Upper lobe of left lung (tissue), 6 donors: ENCODE results near the gene DDIAS. TPM values are rescaled to one million over a fixed set of nuclear protein-coding genes. Genes with fewer than 3 reads are reported as not detected.

ENCODE experiments used
- ATAC-seq, 2 donors: fragments of 200-7000 bp; cut with Tn5 transposase; one replicate each; pipeline ENCODE4 v1.9.1; 2022; ENCODE audit warnings: mild to moderate bottlenecking in 2 of 2, moderate library complexity in 2 of 2; ENCODE audit not compliant: low FRiP score in 2 of 2
- DNase-seq, 2 donors: peaks; one replicate each; pipeline ENCODE4 v3.0.0-alpha.2; 2019 to 2020
- H3K27ac ChIP-seq, 4 donors: fragments of 200-600 bp; sonication (generic); one replicate each; pipeline ENCODE4 v1.5.1; 2016 to 2019
- H3K27me3 ChIP-seq, 4 donors: fragments of 200-600 bp; sonication (generic); one replicate each; pipeline ENCODE4 v1.5.1; 2017 to 2019
- H3K36me3 ChIP-seq, 4 donors: fragments of 200-600 bp; sonication (generic); one replicate each; pipeline ENCODE4 v1.5.1; 2016 to 2019
- H3K4me1 ChIP-seq, 4 donors: fragments of 200-600 bp; sonication (generic); one replicate each; pipeline ENCODE4 v1.5.1; 2018 to 2019
- H3K4me3 ChIP-seq, 4 donors: fragments of 200-600 bp; sonication (generic); one replicate each; pipeline ENCODE4 v1.5.1; 2017 to 2019; ENCODE audit warnings: mild to moderate bottlenecking in 2 of 4, moderate library complexity in 1 of 4
- H3K9me3 ChIP-seq, 4 donors: fragments of 200-600 bp; sonication (generic); one replicate each; pipeline ENCODE4 v1.5.1; 2018 to 2019
- EP300 ChIP-seq, 4 donors: sonication (generic); formaldehyde crosslinking; IDR thresholded peaks; one replicate each; pipeline ENCODE4 v1.5.1; 2017; ENCODE audit warnings: antibody characterized with exemption in 4 of 4, control low read depth in 2 of 4
- POLR2A ChIP-seq, 4 donors: fragments of 450-650 bp; IDR thresholded peaks; one replicate each; pipeline ENCODE4 v1.5.1; 2016 to 2017; ENCODE audit warnings: antibody characterized with exemption in 4 of 4, mild to moderate bottlenecking in 2 of 4
- POLR2AphosphoS5 ChIP-seq, 2 donors: sonication (generic); formaldehyde crosslinking; IDR thresholded peaks; one replicate each; pipeline ENCODE4 v1.5.1; 2017; ENCODE audit warnings: antibody characterized with exemption in 2 of 2
- WGBS, 2 donors: methylation state at CpG; one replicate each; pipeline ENCODE4 v1.1.5; 2017 to 2018; 5-methylcytosine and 5-hydroxymethylcytosine counted together
- total RNA-seq, 6 donors: library from RNA; depleted of rRNA in 4 of 6; stranded (reverse); fragments of >200 nt in 4 of 6; gene quantifications; one replicate each; pipeline versions ENCODE4 v1.1.0 to v1.2.1, GENCODE V29; 2016 to 2021
- TF ChIP-seq, protein P1 (sequence below), 6 experiments: fragments of 450-650 bp in 4 of 6; fragments of 200-600 bp in 2 of 6; sonication (generic) in 2 of 6; IDR thresholded peaks; one replicate each; pipeline ENCODE4 v1.5.1; 2016 to 2019; ENCODE audit warnings: antibody characterized with exemption in 6 of 6
- donor health status: DM: no; HTN: no; CAD: no; lungs with moderate emphysema.
- donor health status: DM: no; HTN: yes; CAD: no; lungs with severe emphysema.

The DDIAS gene
- total RNA-seq, 6 donors from 2014 or later, result 1.3 to 5.6 (median 3.2) TPM; not detected in 2

DNA sequence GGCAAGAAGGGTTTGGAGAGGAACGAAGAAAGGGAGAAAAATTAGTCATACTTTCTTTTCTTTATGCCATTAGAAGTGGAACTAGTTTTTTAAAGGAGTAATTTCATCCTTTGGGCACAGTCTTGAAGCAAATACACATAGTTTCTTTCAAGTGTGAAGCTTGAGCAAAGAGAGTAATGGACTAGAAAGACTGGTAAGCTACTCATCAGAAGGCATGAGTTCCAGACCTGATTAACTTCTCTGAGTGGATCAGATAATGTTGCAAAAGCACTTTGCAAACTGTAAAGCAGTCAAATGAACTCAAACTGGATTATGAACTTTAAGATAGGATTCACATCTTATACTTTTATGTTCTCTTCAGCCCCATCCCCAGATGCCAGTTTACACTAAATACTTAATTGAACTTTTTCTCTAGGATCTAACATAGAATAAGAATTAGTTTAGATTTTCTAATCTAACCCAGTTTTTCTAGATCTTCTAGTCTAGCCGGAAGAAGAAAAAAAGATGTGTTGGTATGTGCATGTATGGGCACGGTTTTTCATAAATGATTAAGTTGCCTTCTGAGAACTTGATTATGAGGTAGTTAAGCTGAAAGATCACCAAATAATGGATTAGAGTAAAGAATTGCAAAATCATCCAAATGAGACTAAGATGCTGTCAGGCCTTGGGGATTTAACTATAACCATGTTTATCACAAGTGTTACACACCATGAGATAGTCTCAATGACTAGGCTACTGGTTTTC is 2.5 kb downstream of the DDIAS start:
- Histone ChIP-seq H3K4me3 (no peak overlapping the region), H3K4me1 (peaks cover 0 to 22% (median 13%) of the 10 kb centered on the region in 4 donors), H3K9me3 (no peaks in the 10 kb centered on the region), H3K36me3 (no peaks in the 10 kb centered on the region), H3K27ac (no peak overlapping the region), H3K27me3 (no peaks in the 10 kb centered on the region)
- ATAC-seq (no peak), DNase-seq (no peak)
- 74 to 81% methylated on average over 3 of the region's 3 CpGs for WGBS, 2 donors
- TF ChIP-seq POLR2AphosphoS5 (IDR thresholded peaks at IDR 0.05) (no peak), POLR2A (IDR thresholded peaks at IDR 0.05) (no peak), EP300 (IDR thresholded peaks at IDR 0.05) (no peak)
- TF ChIP-seq, protein P1, sequence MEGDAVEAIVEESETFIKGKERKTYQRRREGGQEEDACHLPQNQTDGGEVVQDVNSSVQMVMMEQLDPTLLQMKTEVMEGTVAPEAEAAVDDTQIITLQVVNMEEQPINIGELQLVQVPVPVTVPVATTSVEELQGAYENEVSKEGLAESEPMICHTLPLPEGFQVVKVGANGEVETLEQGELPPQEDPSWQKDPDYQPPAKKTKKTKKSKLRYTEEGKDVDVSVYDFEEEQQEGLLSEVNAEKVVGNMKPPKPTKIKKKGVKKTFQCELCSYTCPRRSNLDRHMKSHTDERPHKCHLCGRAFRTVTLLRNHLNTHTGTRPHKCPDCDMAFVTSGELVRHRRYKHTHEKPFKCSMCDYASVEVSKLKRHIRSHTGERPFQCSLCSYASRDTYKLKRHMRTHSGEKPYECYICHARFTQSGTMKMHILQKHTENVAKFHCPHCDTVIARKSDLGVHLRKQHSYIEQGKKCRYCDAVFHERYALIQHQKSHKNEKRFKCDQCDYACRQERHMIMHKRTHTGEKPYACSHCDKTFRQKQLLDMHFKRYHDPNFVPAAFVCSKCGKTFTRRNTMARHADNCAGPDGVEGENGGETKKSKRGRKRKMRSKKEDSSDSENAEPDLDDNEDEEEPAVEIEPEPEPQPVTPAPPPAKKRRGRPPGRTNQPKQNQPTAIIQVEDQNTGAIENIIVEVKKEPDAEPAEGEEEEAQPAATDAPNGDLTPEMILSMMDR (IDR thresholded peaks at IDR 0.05), result no peak

DNA sequence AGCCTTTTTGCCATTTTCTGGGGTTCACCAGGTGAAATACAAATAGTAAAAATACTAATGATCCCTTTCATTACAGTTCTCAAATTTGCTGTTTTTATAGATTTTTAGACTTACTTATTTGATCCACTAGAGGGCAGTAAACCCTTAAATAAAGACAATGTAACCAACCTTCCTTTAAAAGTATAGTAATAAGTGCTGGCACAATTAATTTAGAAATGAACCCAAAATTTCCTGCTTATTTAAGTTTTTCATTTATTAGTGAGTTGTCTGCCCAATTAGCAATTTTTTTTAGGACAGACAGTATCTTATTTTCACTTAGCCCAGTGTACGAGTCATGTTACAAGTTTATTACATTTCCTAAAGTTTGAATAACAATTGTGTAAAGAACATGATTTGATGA is 4.7 kb downstream of the DDIAS start:
- no peak for DNase-seq
- peaks cover 0 to 14% (median 5%) of the 10 kb centered on the region in 4 donors for H3K4me1 ChIP-seq
- ATAC-seq, result no peak
- no peaks in the 10 kb centered on the region for H3K9me3 ChIP-seq
- TF ChIP-seq, protein P1 (IDR thresholded peaks at IDR 0.05), result peak; percentile 38 to 56 (median 46)
- no peak for TF ChIP-seq EP300 (IDR thresholded peaks at IDR 0.05)
- no peak overlapping the region for H3K27ac ChIP-seq
- H3K36me3 ChIP-seq, result no peaks in the 10 kb centered on the region
- H3K27me3 ChIP-seq, result no peaks in the 10 kb centered on the region
- WGBS, 2 donors, result 77 to 79% methylated on average over 1 of the region's 1 CpG
- H3K4me3 ChIP-seq, result no peak overlapping the region

DNA sequence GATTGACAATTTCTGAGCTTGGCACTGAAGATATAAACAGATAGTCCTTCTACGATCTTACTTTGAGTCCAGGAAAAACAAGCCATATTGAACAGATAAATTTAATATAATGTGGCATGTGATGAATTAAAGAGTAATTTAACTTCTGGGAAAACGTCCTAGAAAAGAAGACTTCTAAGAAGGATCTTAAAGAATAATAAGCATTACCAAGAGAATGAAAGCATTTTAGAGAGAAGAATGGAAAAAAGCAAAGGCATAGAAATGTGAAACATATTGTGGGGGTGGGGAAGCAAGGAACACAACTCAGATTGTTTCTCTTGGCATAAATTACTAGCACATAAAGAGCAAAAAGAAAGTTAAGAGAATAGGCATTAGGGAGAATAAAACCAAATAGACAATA is 5.4 kb downstream of the DDIAS start:
- WGBS, 2 donors, result 49% methylated on average over 2 of the region's 2 CpGs
- Histone ChIP-seq H3K36me3 (no peaks in the 10 kb centered on the region), H3K9me3 (no peaks in the 10 kb centered on the region), H3K4me3 (no peak overlapping the region), H3K4me1 (peaks cover 0 to 11% (median 3%) of the 10 kb centered on the region in 4 donors), H3K27me3 (no peaks in the 10 kb centered on the region), H3K27ac (no peak overlapping the region)
- DNase-seq, result no peak
- ATAC-seq, result no peak
- TF ChIP-seq POLR2A (IDR thresholded peaks at IDR 0.05) (no peak), EP300 (IDR thresholded peaks at IDR 0.05) (no peak), POLR2AphosphoS5 (IDR thresholded peaks at IDR 0.05) (no peak)
- TF ChIP-seq, protein P1 (IDR thresholded peaks at IDR 0.05), result no peak

DNA sequence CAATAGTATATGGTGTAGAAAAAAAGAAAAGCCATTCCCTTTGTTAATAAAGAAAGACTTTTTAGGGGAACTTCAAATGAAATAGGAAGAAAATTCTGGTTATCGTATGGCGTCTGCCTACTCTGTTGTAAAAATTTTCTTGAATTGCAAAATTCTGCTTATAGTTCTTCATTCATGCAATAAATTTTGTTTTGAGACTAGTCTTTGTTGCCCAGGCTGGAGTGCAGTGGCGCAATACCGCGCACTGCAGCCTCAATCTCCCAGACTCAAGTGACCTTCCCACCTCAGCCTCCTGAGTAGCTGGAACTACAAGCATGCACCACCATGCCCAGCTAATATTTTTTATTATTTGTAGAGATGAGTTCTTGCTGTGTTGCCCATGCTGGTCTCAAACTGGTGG is 5.8 kb downstream of the DDIAS start:
- H3K27ac ChIP-seq, result no peak overlapping the region
- TF ChIP-seq, protein P1 (IDR thresholded peaks at IDR 0.05), result no peak
- TF ChIP-seq EP300 (IDR thresholded peaks at IDR 0.05), result no peak
- TF ChIP-seq POLR2A (IDR thresholded peaks at IDR 0.05), result no peak
- no peak for TF ChIP-seq POLR2AphosphoS5 (IDR thresholded peaks at IDR 0.05)
- ATAC-seq, result no peak

DNA sequence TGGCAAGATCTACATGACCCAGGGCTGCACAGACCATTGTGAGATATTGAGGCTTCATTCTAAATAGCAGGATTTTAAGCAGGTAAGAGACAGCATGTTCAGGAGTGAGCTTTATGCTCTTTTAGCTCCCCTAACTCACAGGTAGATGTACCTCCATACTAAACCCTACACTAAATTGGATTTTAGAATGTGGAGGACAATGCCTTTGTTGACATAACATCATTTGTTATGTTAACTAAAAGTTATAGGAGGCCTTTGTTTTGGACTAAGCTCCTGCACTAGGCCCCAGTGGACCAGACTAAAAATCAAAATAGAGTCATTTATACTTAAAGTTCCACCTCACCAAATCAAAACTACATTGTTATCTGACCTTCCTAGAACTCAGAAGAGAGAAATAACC is 6.8 kb downstream of the DDIAS start:
- no peaks in the 10 kb centered on the region for H3K27me3 ChIP-seq
- H3K4me3 ChIP-seq, result no peak overlapping the region
- TF ChIP-seq, protein P1 (IDR thresholded peaks at IDR 0.05), result no peak
- no peak for TF ChIP-seq POLR2AphosphoS5 (IDR thresholded peaks at IDR 0.05)
- no peak for TF ChIP-seq POLR2A (IDR thresholded peaks at IDR 0.05)
- no peak for TF ChIP-seq EP300 (IDR thresholded peaks at IDR 0.05)
- ATAC-seq (no peak), DNase-seq (no peak)
- H3K4me1 ChIP-seq, result peaks cover 0 to 8% (median 3%) of the 10 kb centered on the region in 4 donors
- no peaks in the 10 kb centered on the region for H3K36me3 ChIP-seq
- no peak overlapping the region for H3K27ac ChIP-seq
- H3K9me3 ChIP-seq, result no peaks in the 10 kb centered on the region

More for the DNA sequence above, 5.8 kb downstream of the DDIAS start:
- Histone ChIP-seq H3K36me3 (no peaks in the 10 kb centered on the region), H3K4me3 (no peak overlapping the region), H3K27me3 (no peaks in the 10 kb centered on the region), H3K9me3 (no peaks in the 10 kb centered on the region), H3K4me1 (peaks cover 0 to 8% (median 3%) of the 10 kb centered on the region in 4 donors)
- peak in 1 of 2 donors; percentile 31 for DNase-seq
- WGBS, 2 donors, result 66 to 81% methylated on average over 5 of the region's 5 CpGs
